Left ventricle myocardium inferior (tissue), 1 donor: ENCODE data around the gene AFAP1L1. TPM values are rescaled to one million over a fixed set of nuclear protein-coding genes. Genes with fewer than 3 reads are reported as not detected.

Experiments
- DNase-seq: peaks from one replicate; pipeline ENCODE4 v3.0.0-alpha.2; 2020
- H3K27ac ChIP-seq: fragments of 200-600 bp; replicated peaks from 2 replicates; pipeline ENCODE4 v1.8.0; 2021
- H3K27me3 ChIP-seq: fragments of 200-600 bp; 2 replicates; pipeline ENCODE4 v1.8.0; 2021; ENCODE audit warnings: low read depth
- H3K36me3 ChIP-seq: fragments of 200-600 bp; 2 replicates; pipeline ENCODE4 v1.8.0; 2021
- H3K4me1 ChIP-seq: fragments of 200-600 bp; 2 replicates; pipeline ENCODE4 v1.8.0; 2021
- H3K4me3 ChIP-seq: fragments of 200-600 bp; 2 replicates; pipeline ENCODE4 v1.8.0; 2021; ENCODE audit warnings: mild to moderate bottlenecking, moderate library complexity
- H3K9me3 ChIP-seq: fragments of 200-600 bp; replicated peaks from 2 replicates; pipeline ENCODE4 v1.8.0; 2021
- CTCF ChIP-seq: fragments of 200-600 bp; IDR thresholded peaks from 2 replicates; pipeline ENCODE4 v1.8.0; 2021; ENCODE audit warnings: antibody characterized with exemption, mild to moderate bottlenecking, borderline replicate concordance
- intact Hi-C: fragments of 100-400 bp; cut with micrococcal nuclease; formaldehyde crosslinking; loops from one replicate; pipeline ENCODE4 v1.11.0; 2022
- total RNA-seq: library from RNA; stranded (reverse); fragmentation: NEBNext Ultra II Directional; extraction: Animal tissue kit (Norgen Biotek cat#: 25700); gene quantifications from one replicate; pipeline ENCODE4 v1.2.1, GENCODE V29; 2021
- donor health status: DM: no; HTN: yes; CAD: no; lungs with severe emphysema.

The AFAP1L1 gene
- total RNA-seq, 1 donor from 2014 or later: 40.6 TPM

GRCh38 chr5:149228618-149229297 is 42.9 kb upstream of the AFAP1L1 start:
- Histone ChIP-seq H3K9me3 (no peaks in the 10 kb centered on the region), H3K4me1 (peaks cover 48% of the 10 kb centered on the region), H3K36me3 (peaks cover 35% of the 10 kb centered on the region), H3K4me3 (no peak overlapping the region), H3K27me3 (no peaks in the 10 kb centered on the region), H3K27ac (peak overlapping the region; percentile 76)
- no peak for DNase-seq
- intact Hi-C loops: loop anchor here (5.0 kb wide), 1 partner anchor 86 kb away; the partner anchor contains the start of gene ABLIM3
- TF ChIP-seq CTCF: peak; percentile 88

- H3K4me3 ChIP-seq: no peak overlapping the region
- peaks cover 41% of the 10 kb centered on the region for H3K36me3 ChIP-seq
- peaks cover 43% of the 10 kb centered on the region for H3K4me1 ChIP-seq
- no peaks in the 10 kb centered on the region for H3K27me3 ChIP-seq
- intact Hi-C loops: loop anchor here (5.0 kb wide), 1 partner anchor 87 kb away; the partner anchor contains the start of gene ABLIM3
- DNase-seq: no peak
- peak overlapping the region; percentile 76 for H3K27ac ChIP-seq
- TF ChIP-seq CTCF: no peak
- H3K9me3 ChIP-seq: no peaks in the 10 kb centered on the region
Observed at GRCh38 chr5:149229298-149229937, 42.2 kb upstream of the AFAP1L1 start.

- H3K36me3 ChIP-seq: peaks cover 85% of the 10 kb centered on the region
- DNase-seq: peak; percentile 53
- peak overlapping the region; percentile 42 for H3K27ac ChIP-seq
- H3K4me3 ChIP-seq: no peak overlapping the region
- H3K4me1 ChIP-seq: peaks cover 27% of the 10 kb centered on the region
- H3K27me3 ChIP-seq: no peaks in the 10 kb centered on the region
- no peaks in the 10 kb centered on the region for H3K9me3 ChIP-seq
- no peak for TF ChIP-seq CTCF
- intact Hi-C loops: no loop called here
Observed at GRCh38 chr5:149235841-149236240, 35.8 kb upstream of the AFAP1L1 start.

- intact Hi-C loops: no loop called here
- peaks cover 89% of the 10 kb centered on the region for H3K36me3 ChIP-seq
Observed at GRCh38 chr5:149237662-149238061, 34.0 kb upstream of the AFAP1L1 start.

GRCh38 chr5:149238540-149238939 is 33.1 kb upstream of the AFAP1L1 start:
- Histone ChIP-seq H3K27me3 (no peaks in the 10 kb centered on the region), H3K36me3 (peaks cover 88% of the 10 kb centered on the region), H3K9me3 (no peaks in the 10 kb centered on the region), H3K4me1 (peaks cover 27% of the 10 kb centered on the region), H3K27ac (no peak overlapping the region), H3K4me3 (no peak overlapping the region)
- DNase-seq: no peak
- intact Hi-C loops: no loop called here
- peak; percentile 20 for TF ChIP-seq CTCF

More at GRCh38 chr5:149237662-149238061, 34.0 kb upstream of the AFAP1L1 start:
- no peak overlapping the region for H3K4me3 ChIP-seq
- no peak for DNase-seq
- H3K27me3 ChIP-seq: no peaks in the 10 kb centered on the region
- peaks cover 27% of the 10 kb centered on the region for H3K4me1 ChIP-seq
- H3K9me3 ChIP-seq: no peaks in the 10 kb centered on the region
- no peak overlapping the region for H3K27ac ChIP-seq
- TF ChIP-seq CTCF: peak; percentile 18
